Kidney (tissue), 14 donors: ENCODE results near the gene HLA-DOA. TPM values are rescaled to one million over a fixed set of nuclear protein-coding genes. Genes with fewer than 3 reads are reported as not detected.

Experiments
- DNase-seq, 5 donors: peaks; one replicate each; pipeline ENCODE4 v3.0.0-alpha.2; 2013 to 2020
- FAIRE-seq: peaks from 2 replicates; lab custom pipeline; 2012; peaks lifted over from hg19 to GRCh38; lab: Jason Lieb, UNC
- H3K27ac ChIP-seq, 2 donors: one replicate each; pipeline ENCODE4 v1.7.0; 2013; ENCODE audit warnings: low read depth in 2 of 2, low read length in 2 of 2, inconsistent platforms in 1 of 2
- H3K27me3 ChIP-seq: one replicate; pipeline ENCODE4 v1.7.1; 2013; ENCODE audit warnings: low read length, inconsistent platforms; ENCODE audit not compliant: control insufficient read depth, insufficient read depth
- H3K36me3 ChIP-seq, 3 donors: one replicate each; pipeline versions ENCODE4 v1.7.0 to v1.7.1; 2013; ENCODE audit warnings: low read length in 3 of 3, control low read depth in 1 of 3, inconsistent platforms in 1 of 3; ENCODE audit not compliant: insufficient read depth in 3 of 3, control insufficient read depth in 2 of 3
- H3K4me1 ChIP-seq, 3 donors: one replicate each; pipeline versions ENCODE4 v1.7.0 to v1.7.1; 2013; ENCODE audit warnings: low read length in 3 of 3, inconsistent platforms in 1 of 3, low read depth in 1 of 3; ENCODE audit not compliant: control insufficient read depth in 2 of 3, insufficient read depth in 2 of 3
- H3K4me3 ChIP-seq, 3 donors: one replicate each; pipeline versions ENCODE4 v1.7.0 to v1.8.1; 2013; ENCODE audit warnings: low read length in 3 of 3, control low read depth in 1 of 3, inconsistent platforms in 1 of 3
- H3K9ac ChIP-seq, 3 donors: one replicate each; pipeline versions ENCODE4 v1.7.0 to v1.7.1; 2013; ENCODE audit warnings: low read length in 3 of 3, control low read depth in 1 of 3, inconsistent platforms in 1 of 3
- H3K9me3 ChIP-seq, 3 donors: one replicate each; pipeline versions ENCODE4 v1.7.0 to v1.7.1; 2013; ENCODE audit warnings: low read length in 3 of 3, control low read depth in 1 of 3, inconsistent platforms in 1 of 3; ENCODE audit not compliant: control insufficient read depth in 2 of 3, insufficient read depth in 1 of 3
- intact Hi-C: fragments of 100-400 bp; cut with DNase I; formaldehyde crosslinking; loops from one replicate; pipeline ENCODE4 v1.11.1; 2022
- polyA plus RNA-seq: library from polyadenylated mRNA; stranded (reverse); fragments of 350-450 nt; fragmentation: Illumina TruSeq; extraction: RNeasy Lipid Tissue Mini Kit (QIAGEN cat#74804); gene quantifications from one replicate; pipeline ENCODE4 v1.2.3, GENCODE V29; 2014; ENCODE audit warnings: low read depth, low replicate concordance; ENCODE audit not compliant: insufficient read depth
- total RNA-seq: library from RNA; stranded (reverse); fragmentation: NEBNext Ultra II Directional; extraction: Animal tissue kit (Norgen Biotek cat#: 25700); gene quantifications from one replicate; pipeline ENCODE4 v1.2.1, GENCODE V29; 2021
- TF ChIP-seq, protein P1 (sequence below): IDR thresholded peaks from 3 replicates; pipeline ENCODE4 v1.5.1; 2012; ENCODE audit warnings: mild to moderate bottlenecking, moderate library complexity, borderline replicate concordance; ENCODE audit not compliant: insufficient read depth; ENCODE audit errors: extremely low read depth
- donor health status: control.
- donor health status: control.
- donor health status: control.
- donor health status: control.
- donor health status: control.
- donor health status: DM: yes; HTN: yes; CAD: no.
- donor health status: Normal renal cell carcinoma (clear cell type).

Gene HLA-DOA
- total and polyA plus RNA-seq, 2 donors from 2014 or later = 10.8 to 21.6 TPM

DNA sequence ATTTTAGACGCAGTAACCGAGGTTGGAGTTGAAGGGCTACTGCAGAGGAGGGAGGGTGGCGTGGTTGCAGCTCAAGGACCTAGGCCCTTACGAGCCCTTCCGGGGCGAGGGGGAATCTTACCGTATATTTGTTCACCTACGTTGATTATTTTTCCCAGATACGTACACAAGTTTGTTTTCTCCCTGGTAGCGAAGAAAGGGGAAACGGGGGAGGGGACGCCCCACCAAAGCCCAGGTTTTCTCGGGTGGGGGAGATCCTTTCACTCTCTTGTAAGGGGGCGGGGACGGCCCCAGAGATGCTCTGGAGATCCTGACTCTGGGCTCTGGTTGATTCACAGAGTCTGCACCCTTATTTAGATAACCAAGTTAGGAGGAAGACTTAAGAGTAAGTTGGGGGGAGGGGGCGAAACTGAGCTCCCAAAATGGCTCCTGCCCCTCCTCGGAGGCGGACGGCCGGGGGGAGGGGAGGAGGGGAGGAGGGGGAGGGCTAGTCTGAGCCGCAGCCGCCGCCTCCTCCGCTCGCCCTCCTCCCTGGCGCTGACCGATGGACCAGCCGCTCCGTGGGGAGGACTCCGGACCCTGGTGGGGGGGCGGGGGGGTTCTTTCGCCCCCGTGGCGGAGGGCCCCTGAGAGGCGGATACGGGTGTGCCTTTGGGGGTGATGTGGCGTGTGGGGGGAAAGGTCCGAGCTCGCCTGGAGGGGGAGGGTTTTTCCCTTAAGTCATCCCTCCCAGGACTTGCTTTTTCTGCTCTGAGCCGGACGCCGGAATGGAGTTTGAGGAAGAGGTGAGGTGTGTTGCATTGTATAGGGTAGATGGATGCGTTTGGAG is 38.8 kb downstream of the HLA-DOA start:
- peaks cover 10 to 20% (median 14%) of the 10 kb centered on the region in 3 donors for H3K4me1 ChIP-seq
- peaks cover 10 to 29% (median 11%) of the 10 kb centered on the region in 3 donors for H3K36me3 ChIP-seq
- H3K9ac ChIP-seq = peak overlapping the region; percentile 99 to 100 (median 100)
- intact Hi-C loops = loop anchor here (10.0 kb wide), 1 partner anchor 76 kb away; no protein-coding TSS in a partner anchor
- H3K27me3 ChIP-seq = no peaks in the 10 kb centered on the region
- peak overlapping the region; percentile 90 to 99 (median 99) for H3K4me3 ChIP-seq
- H3K27ac ChIP-seq = peak overlapping the region; percentile 100
- TF ChIP-seq, protein P1, sequence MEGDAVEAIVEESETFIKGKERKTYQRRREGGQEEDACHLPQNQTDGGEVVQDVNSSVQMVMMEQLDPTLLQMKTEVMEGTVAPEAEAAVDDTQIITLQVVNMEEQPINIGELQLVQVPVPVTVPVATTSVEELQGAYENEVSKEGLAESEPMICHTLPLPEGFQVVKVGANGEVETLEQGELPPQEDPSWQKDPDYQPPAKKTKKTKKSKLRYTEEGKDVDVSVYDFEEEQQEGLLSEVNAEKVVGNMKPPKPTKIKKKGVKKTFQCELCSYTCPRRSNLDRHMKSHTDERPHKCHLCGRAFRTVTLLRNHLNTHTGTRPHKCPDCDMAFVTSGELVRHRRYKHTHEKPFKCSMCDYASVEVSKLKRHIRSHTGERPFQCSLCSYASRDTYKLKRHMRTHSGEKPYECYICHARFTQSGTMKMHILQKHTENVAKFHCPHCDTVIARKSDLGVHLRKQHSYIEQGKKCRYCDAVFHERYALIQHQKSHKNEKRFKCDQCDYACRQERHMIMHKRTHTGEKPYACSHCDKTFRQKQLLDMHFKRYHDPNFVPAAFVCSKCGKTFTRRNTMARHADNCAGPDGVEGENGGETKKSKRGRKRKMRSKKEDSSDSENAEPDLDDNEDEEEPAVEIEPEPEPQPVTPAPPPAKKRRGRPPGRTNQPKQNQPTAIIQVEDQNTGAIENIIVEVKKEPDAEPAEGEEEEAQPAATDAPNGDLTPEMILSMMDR = no peak
- no peaks in the 10 kb centered on the region for H3K9me3 ChIP-seq
- FAIRE-seq (no peak), DNase-seq (peak; percentile 91 to 98 (median 96))

DNA sequence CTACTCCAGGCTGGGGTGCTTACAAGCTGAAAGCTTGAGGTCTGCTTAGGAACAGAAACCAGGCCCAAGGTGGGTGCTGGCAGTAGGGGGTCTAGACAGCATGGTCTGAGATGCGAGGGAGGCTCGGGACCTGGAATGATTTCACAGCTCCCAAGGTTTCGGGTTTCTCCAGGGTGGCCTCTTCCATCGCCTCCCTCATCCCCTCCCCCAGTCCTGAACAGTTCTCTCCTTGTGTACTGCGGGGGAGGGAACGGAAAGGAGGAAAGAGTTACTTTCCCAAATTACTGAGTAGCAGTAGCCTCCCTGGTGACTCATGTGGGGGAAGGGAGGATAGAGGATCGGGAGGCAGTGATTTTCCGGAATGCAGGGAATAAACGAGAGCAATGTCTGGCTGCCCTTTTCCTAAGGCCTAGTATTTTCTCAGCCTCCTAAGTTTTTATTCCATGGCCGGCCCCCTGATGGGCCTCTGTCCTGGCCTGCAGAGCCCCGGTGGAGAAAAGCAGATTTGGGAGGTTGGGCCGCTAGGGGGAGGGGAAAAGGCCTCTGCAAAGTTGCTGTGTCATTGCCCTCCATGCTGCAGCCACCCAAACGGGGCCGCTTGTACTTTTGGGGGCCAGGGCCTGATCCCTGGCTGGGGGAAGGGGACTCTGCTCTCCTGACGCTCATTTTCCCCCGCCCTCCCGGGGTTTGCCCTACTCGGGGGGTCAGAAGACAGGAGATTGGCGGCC is 39.5 kb downstream of the HLA-DOA start:
- Histone ChIP-seq H3K4me1 (peaks cover 10 to 16% (median 11%) of the 10 kb centered on the region in 3 donors), H3K9me3 (no peaks in the 10 kb centered on the region), H3K4me3 (peak overlapping the region; percentile 86 to 99 (median 90)), H3K27me3 (no peaks in the 10 kb centered on the region), H3K9ac (peak overlapping the region; percentile 82 to 100 (median 99)), H3K36me3 (peaks cover 5 to 24% (median 7%) of the 10 kb centered on the region in 3 donors), H3K27ac (peak overlapping the region; percentile 100)
- peak; percentile 90 to 98 (median 95) for DNase-seq
- TF ChIP-seq, protein P1 = no peak
- intact Hi-C loops = loop anchor here (10.0 kb wide), 1 partner anchor 75 kb away; no protein-coding TSS in a partner anchor
- no peak for FAIRE-seq

DNA sequence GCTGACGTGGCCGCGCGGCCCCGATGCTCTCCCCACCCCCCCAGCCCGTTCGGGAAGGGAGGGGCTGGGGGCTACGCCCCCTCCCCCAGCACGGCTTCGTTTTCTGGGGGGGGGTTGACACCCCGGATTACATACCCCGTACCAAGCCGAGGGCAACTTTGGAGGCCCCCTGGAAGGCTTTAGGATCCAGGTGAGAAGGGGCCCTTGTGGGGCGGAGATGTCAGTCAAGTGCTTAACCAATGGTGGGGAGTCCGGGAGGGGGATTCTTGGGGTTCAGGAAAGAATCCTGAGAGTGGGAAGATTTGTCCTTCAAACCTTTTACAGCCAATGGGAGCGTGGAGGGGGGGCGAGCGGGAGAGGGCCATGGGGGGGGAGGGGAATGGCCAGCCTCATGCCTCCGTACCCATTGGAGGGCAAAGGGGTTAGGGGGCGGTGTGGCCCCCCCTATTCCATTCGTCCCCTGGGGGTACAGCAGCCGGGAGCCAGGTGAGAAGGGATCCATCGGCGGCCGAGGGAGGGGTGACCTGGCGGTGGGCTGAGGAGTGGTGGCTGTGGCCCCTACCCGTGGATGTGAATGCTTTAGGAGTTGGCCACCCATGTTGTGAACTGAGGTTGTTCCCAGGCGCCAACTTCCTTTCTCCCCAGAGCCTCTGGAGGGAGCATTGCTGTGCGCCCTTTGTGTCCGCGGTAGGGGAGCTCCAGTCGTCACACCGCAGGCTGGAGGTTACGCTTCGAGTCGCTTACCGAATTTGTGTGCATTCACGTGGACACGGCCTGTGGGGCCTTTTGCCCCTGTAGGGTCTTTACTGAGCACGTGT is 40.3 kb downstream of the HLA-DOA start:
- DNase-seq = peak; percentile 76 to 92 (median 91)
- H3K4me3 ChIP-seq = peak overlapping the region; percentile 86 to 99 (median 90)
- peaks cover 2 to 16% (median 2%) of the 10 kb centered on the region in 3 donors for H3K36me3 ChIP-seq
- H3K27ac ChIP-seq = peak overlapping the region; percentile 100
- FAIRE-seq = no peak
- H3K4me1 ChIP-seq = peaks cover 10 to 13% (median 11%) of the 10 kb centered on the region in 3 donors
- H3K27me3 ChIP-seq = no peaks in the 10 kb centered on the region
- TF ChIP-seq, protein P1 = no peak
- intact Hi-C loops = no loop called here
- no peaks in the 10 kb centered on the region for H3K9me3 ChIP-seq
- H3K9ac ChIP-seq = peak overlapping the region; percentile 82 to 100 (median 99)
